ENCODE data around the gene ACSL1. TPM values are rescaled to one million over a fixed set of nuclear protein-coding genes. Genes with fewer than 3 reads are reported as not detected.

Gene ACSL1
- total RNA-seq, 1 experiment from 2014 or later: 3.5 TPM

GRCh38 chr4:184719407-184719806 lies 106.4 kb downstream of the ACSL1 start:
- WGBS (ENCODE audit: extremely low coverage, insufficient read length, low lambda C conversion rate): no CpG with 5 or more reads among the region's 3 CpGs
- Mint-ChIP-seq H3K4me3 (no peak overlapping the region), H3K9me3 (no peaks in the 10 kb centered on the region), H3K27ac (no peak overlapping the region), H3K27me3 (ENCODE audit: low read depth) (no peaks in the 10 kb centered on the region), H3K36me3 (ENCODE audit: insufficient read depth in 1 of 3, low read depth in 3 of 3) (peaks cover 41 to 87% (median 84%) of the 10 kb centered on the region in 3 experiments), H3K4me1 (0 out of 4 replicates have a peak, but pooled peaks cover 0 to 4% of the 10 kb centered on the region in 2 experiments)
- Histone ChIP-seq H3K56ac (ENCODE audit: insufficient read length, low read depth, low read length) (no peak overlapping the region), H2BK12ac (ENCODE audit: insufficient read length, low read depth, low read length) (no peak overlapping the region), H3K23ac (ENCODE audit: insufficient read length, low read depth, low read length) (no peak overlapping the region), H3K9me3 (ENCODE audit: control insufficient read depth, low read depth, low read length) (no peaks in the 10 kb centered on the region), H3K79me2 (ENCODE audit: insufficient read depth, low read length) (peaks cover 3% of the 10 kb centered on the region), H2AK5ac (ENCODE audit: insufficient read length, low read length) (no peak overlapping the region), H3K27ac (ENCODE audit: insufficient read length, low read depth, low read length) (no peak overlapping the region), H2BK120ac (ENCODE audit: low read depth, low read length, poor library complexity, severe bottlenecking) (no peak overlapping the region), H3K27me3 (ENCODE audit: insufficient read depth, low read length) (no peaks in the 10 kb centered on the region), H4K8ac (replicated peaks; ENCODE audit: insufficient read length, low read depth, low read length) (no peak overlapping the region), H3K4me2 (ENCODE audit: insufficient read depth, insufficient read length, low read length) (no peak overlapping the region), H3K18ac (ENCODE audit: insufficient read length, low read depth, low read length) (no peak overlapping the region), H2AFZ (ENCODE audit: low read length) (no peak overlapping the region), H2BK15ac (ENCODE audit: low read depth, low read length) (no peak overlapping the region), H4K5ac (ENCODE audit: insufficient read length, low read depth, low read length) (no peak overlapping the region), H4K20me1 (ENCODE audit: control insufficient read depth, insufficient read depth, insufficient read length) (no peaks in the 10 kb centered on the region), H3K9ac (ENCODE audit: extremely low read depth, insufficient read length, low read length) (no peak overlapping the region), H3K23me2 (ENCODE audit: insufficient read length, low read depth, low read length, poor library complexity, severe bottlenecking) (no peaks in the 10 kb centered on the region), H2BK20ac (ENCODE audit: low read depth, low read length, poor library complexity, severe bottlenecking) (no peak overlapping the region), H2BK5ac (ENCODE audit: insufficient read length, low read length) (no peak overlapping the region), H3K4ac (ENCODE audit: low read depth, low read length) (no peak overlapping the region), H3T11ph (ENCODE audit: low read length) (no peak overlapping the region), H3K14ac (ENCODE audit: insufficient read depth, low read length) (no peak overlapping the region), H3K79me1 (ENCODE audit: insufficient read depth, low read depth, low read length, poor library complexity, severe bottlenecking) (no peaks in the 10 kb centered on the region), H4K91ac (ENCODE audit: insufficient read length, low read depth, low read length) (no peak overlapping the region), H3K4me1 (ENCODE audit: insufficient read depth, low read length) (no peaks in the 10 kb centered on the region)
- TF ChIP-seq CTCF (conservative IDR thresholded peaks at IDR 0.05): no peak
- no peak for DNase-seq
